Smooth muscle cell of the umbilical artery (primary cell): Measurements from ENCODE around the gene FAM13B. TPM values are rescaled to one million over a fixed set of nuclear protein-coding genes. Genes with fewer than 3 reads are reported as not detected.

Experiments
- total RNA-seq: library from RNA; depleted of rRNA; stranded (reverse); fragments of >200 nt; gene quantifications from 2 replicates; pipeline ENCODE4 v1.2.3, GENCODE V29; 2014

The FAM13B gene
- total RNA-seq, result 19.9 and 22.1 TPM in 2 replicates

GRCh38 chr5:138032572-138033385 is at the start of gene FAM13B:
Gene FAM13B, minus strand, starts transcription at chr5:138033079. Its CDS starts 13,968 bp downstream, at chr5:138019111.

GRCh38 chr5:137888863-137889759 is 143.8 kb downstream of the FAM13B start, which contains the start of gene PKD2L2:
Gene PKD2L2, plus strand, starts transcription at chr5:137889457. Its CDS starts 35 bp downstream, at chr5:137889492.

Other genes starting within 250 kb of the FAM13B start
- gene MYOT, start 165.2 kb downstream of the FAM13B start, total RNA-seq, result not detected in 2 replicates
- gene PKD2L2, start 143.6 kb downstream of the FAM13B start, total RNA-seq, result not detected in 2 replicates
- not detected in 2 replicates for gene WNT8A, start 51.0 kb upstream of the FAM13B start, total RNA-seq
- 2.0 and 2.4 TPM in 2 replicates for gene NME5, start 106.3 kb upstream of the FAM13B start, total RNA-seq
- gene BRD8, start 145.6 kb upstream of the FAM13B start, total RNA-seq, result 31.5 and 31.9 TPM in 2 replicates
- gene KIF20A, start 146.0 kb upstream of the FAM13B start, total RNA-seq, result 3.9 and 27.8 TPM in 2 replicates
- gene CDC23, start 180.2 kb upstream of the FAM13B start, total RNA-seq, result 24.6 and 26.9 TPM in 2 replicates
- not detected in 2 replicates for gene GFRA3, start 241.5 kb upstream of the FAM13B start, total RNA-seq